KMS-11 (cell line): ENCODE results near the gene OR6J1.

Experiments used
- H2AFZ ChIP-seq: fragments of 200-600 bp; sonication (generic); 2 replicates; pipeline ENCODE4 v1.6.1; 2016; ENCODE audit warnings: antibody characterized with exemption, mixed run types, low read depth
- H3K27ac ChIP-seq: fragments of 200-600 bp; sonication (generic); 2 replicates; pipeline ENCODE4 v1.6.1; 2016; ENCODE audit warnings: mild to moderate bottlenecking, mixed run types
- H3K27me3 ChIP-seq: fragments of 200-600 bp; sonication (generic); 2 replicates; pipeline ENCODE4 v1.6.1; 2017; ENCODE audit warnings: mild to moderate bottlenecking, low read depth, mixed run types, moderate library complexity; ENCODE audit not compliant: insufficient read depth
- H3K36me3 ChIP-seq: fragments of 200-600 bp; sonication (generic); 2 replicates; pipeline ENCODE4 v1.6.1; 2017; ENCODE audit warnings: mild to moderate bottlenecking, mixed run types; ENCODE audit not compliant: insufficient read depth
- H3K4me1 ChIP-seq: fragments of 200-600 bp; sonication (generic); 2 replicates; pipeline ENCODE4 v1.6.1; 2016; ENCODE audit warnings: mild to moderate bottlenecking, low read depth, mixed run types; ENCODE audit not compliant: poor library complexity, severe bottlenecking
- H3K4me2 ChIP-seq: fragments of 200-600 bp; sonication (generic); 2 replicates; pipeline ENCODE4 v1.7.0; 2016; ENCODE audit warnings: mild to moderate bottlenecking, mixed run types
- H3K4me3 ChIP-seq: fragments of 200-600 bp; sonication (generic); IDR thresholded peaks from 2 replicates; pipeline ENCODE4 v1.6.1; 2017; ENCODE audit warnings: low read depth, low read length, mixed read lengths; ENCODE audit not compliant: insufficient read depth
- H3K79me2 ChIP-seq: fragments of 200-600 bp; sonication (generic); 2 replicates; pipeline ENCODE4 v1.6.1; 2016; ENCODE audit warnings: low read depth, mixed run types; ENCODE audit not compliant: insufficient read depth
- H3K9ac ChIP-seq: fragments of 200-600 bp; sonication (generic); 2 replicates; pipeline ENCODE4 v1.6.1; 2016; ENCODE audit warnings: mild to moderate bottlenecking, mixed run types
- H4K20me1 ChIP-seq: fragments of 200-600 bp; sonication (generic); 2 replicates; pipeline ENCODE4 v1.6.1; 2016; ENCODE audit warnings: mild to moderate bottlenecking, mixed run types; ENCODE audit not compliant: insufficient read depth
- CTCF ChIP-seq: fragments of 200-600 bp; sonication (generic); conservative IDR thresholded peaks from 2 replicates; pipeline ENCODE4 v1.6.1; 2017; ENCODE audit warnings: low read depth, mild to moderate bottlenecking, antibody characterized with exemption, low read length, moderate library complexity, mixed read lengths

OR6J1 gene

GRCh38 chr14:22629361-22629760, 14.8 kb downstream of the OR6J1 start:
- Histone ChIP-seq H3K4me2 (no peak overlapping the region), H3K4me3 (no peak overlapping the region), H4K20me1 (no peaks in the 10 kb centered on the region), H3K27ac (no peak overlapping the region), H3K27me3 (no peaks in the 10 kb centered on the region), H3K4me1 (no peaks in the 10 kb centered on the region), H2AFZ (no peak overlapping the region), H3K79me2 (no peaks in the 10 kb centered on the region), H3K9ac (no peak overlapping the region), H3K36me3 (no peaks in the 10 kb centered on the region)
- no peak for TF ChIP-seq CTCF

- TF ChIP-seq CTCF = no peak
- Histone ChIP-seq H3K4me2 (no peak overlapping the region), H3K36me3 (no peaks in the 10 kb centered on the region), H2AFZ (no peak overlapping the region), H3K27me3 (no peaks in the 10 kb centered on the region), H3K27ac (no peak overlapping the region), H3K4me3 (no peak overlapping the region), H4K20me1 (no peaks in the 10 kb centered on the region), H3K9ac (no peak overlapping the region), H3K4me1 (peaks cover 5% of the 10 kb centered on the region), H3K79me2 (no peaks in the 10 kb centered on the region)
These were observed 16.5 kb downstream of the OR6J1 start for GRCh38 chr14:22627506-22628263.

DNA sequence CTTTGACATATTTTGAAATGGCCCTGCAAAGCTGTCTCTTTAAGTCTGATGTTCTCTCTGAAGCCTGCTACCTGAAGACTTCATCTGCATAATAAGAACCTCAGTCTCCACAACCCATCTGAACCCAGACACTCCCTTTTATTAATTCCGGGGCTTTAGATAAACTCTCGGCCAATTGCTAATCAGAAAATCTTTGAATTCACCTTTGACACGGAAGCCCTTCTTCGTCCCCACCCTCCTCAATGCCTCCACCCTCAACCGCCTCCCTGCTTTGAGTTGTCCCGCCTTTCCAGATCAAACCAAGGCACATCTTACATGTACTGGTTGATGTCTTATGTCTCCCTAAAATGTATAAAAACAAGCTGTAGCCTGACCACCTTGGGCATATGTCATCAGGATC, 17.6 kb downstream of the OR6J1 start:
- H2AFZ ChIP-seq = no peak overlapping the region
- no peaks in the 10 kb centered on the region for H3K79me2 ChIP-seq
- peaks cover 12% of the 10 kb centered on the region for H3K4me1 ChIP-seq
- no peak overlapping the region for H3K4me2 ChIP-seq
- H3K27ac ChIP-seq = no peak overlapping the region
- no peaks in the 10 kb centered on the region for H3K36me3 ChIP-seq
- H4K20me1 ChIP-seq = no peaks in the 10 kb centered on the region
- H3K4me3 ChIP-seq = no peak overlapping the region
- H3K27me3 ChIP-seq = no peaks in the 10 kb centered on the region
- TF ChIP-seq CTCF = no peak
- no peak overlapping the region for H3K9ac ChIP-seq

DNA sequence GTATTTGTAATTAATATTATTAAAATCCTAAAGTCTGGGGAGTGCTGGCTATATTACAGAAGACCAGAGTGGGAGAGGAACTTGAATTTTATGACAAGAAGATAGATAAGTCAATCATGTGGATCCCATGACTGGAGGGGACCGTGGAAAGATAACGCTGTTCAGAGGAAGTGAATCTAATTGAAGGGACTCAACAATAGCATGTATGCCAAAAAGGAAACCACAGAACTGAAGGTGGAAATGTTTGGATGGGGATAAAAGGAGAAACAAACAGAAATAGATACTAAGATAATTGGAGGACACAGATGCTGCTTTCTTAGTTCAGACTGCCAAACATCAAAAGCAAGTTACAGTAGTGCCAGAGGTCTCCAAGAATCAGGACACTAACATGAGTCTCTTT, 21.1 kb downstream of the OR6J1 start:
- Histone ChIP-seq H4K20me1 (no peaks in the 10 kb centered on the region), H2AFZ (no peak overlapping the region), H3K27ac (no peak overlapping the region), H3K4me2 (no peak overlapping the region), H3K27me3 (no peaks in the 10 kb centered on the region), H3K36me3 (no peaks in the 10 kb centered on the region), H3K4me1 (peaks cover 12% of the 10 kb centered on the region), H3K4me3 (no peak overlapping the region), H3K9ac (no peak overlapping the region), H3K79me2 (no peaks in the 10 kb centered on the region)
- TF ChIP-seq CTCF = no peak
